Measurements from ENCODE around the gene ACOT4.

DNA sequence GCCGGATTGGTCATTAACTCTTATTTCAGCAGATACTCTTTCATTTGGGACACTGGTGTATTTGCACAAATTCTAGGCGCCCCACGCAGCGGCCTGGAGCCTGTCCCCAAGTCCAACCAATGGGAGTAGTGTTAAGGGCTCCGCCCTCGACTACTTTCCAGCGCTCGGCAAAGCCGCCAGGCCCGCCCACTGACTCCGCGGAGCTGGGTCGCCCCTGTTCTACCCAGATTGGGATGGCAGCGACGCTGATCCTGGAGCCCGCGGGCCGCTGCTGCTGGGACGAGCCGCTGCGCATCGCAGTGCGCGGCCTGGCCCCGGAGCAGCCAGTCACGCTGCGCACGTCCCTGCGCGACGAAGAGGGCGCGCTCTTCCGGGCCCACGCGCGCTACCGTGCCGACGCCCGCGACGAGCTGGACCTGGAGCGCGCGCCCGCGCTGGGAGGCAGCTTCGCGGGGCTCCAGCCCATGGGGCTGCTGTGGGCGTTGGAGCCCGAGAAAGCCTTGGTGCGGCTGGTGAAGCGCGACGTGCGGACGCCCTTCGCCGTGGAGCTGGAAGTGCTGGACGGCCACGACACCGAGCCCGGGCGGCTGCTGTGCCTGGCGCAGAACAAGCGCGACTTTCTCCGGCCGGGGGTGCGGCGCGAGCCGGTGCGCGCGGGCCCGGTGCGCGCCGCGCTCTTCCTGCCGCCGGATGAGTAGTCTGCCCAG lies 20.8 kb downstream of the ACOT4 start, which contains the start of gene ACOT6:
- no peak for TF ChIP-seq CTCF (conservative IDR thresholded peaks at IDR 0.05; ENCODE audit: low read depth in 2 of 2)
- no peak for TF ChIP-seq EZH2 (IDR thresholded peaks at IDR 0.05; ENCODE audit: low read depth, unreplicated experiment)

Measured in GM23338 (cell line).